RPMI8226 (cell line): ENCODE data around the gene LYPD4.
"Not testable (repeated sequence)": the region's sequence is repeated elsewhere in the genome, so short reads cannot be mapped to it uniquely, and the experiment has no call there.

Experiments used
- DNase-seq: peaks from one replicate; pipeline ENCODE4 v3.0.0-alpha.2; 2015

The LYPD4 gene, protein sequence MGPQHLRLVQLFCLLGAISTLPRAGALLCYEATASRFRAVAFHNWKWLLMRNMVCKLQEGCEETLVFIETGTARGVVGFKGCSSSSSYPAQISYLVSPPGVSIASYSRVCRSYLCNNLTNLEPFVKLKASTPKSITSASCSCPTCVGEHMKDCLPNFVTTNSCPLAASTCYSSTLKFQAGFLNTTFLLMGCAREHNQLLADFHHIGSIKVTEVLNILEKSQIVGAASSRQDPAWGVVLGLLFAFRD

DNA sequence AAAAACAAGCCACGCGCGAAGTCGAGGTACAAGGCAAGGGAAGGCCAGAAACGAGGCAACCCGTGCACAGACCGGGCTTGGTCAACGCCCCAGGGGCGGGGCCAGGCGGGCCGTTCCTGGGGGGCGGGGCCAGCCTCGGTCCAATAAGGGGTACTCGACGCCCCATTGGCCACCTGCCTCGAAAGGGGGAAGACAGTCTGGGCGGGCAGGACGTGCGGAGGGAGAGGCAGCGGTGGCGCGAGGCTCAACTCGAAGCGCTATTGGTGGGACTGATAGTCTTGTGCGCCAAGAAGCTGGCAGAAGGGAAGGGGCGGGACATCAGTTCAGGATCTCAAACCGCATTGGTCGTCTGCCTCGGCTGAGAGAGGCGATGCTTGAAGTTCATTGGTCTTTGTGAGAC lies at the start of gene LYPD4:
TSS of gene LYPD4 (minus strand) at position 83 of the 400 bp plus-strand sequence. CDS start 5,398 bp downstream, outside the sequence.
- no peak for DNase-seq

DNA sequence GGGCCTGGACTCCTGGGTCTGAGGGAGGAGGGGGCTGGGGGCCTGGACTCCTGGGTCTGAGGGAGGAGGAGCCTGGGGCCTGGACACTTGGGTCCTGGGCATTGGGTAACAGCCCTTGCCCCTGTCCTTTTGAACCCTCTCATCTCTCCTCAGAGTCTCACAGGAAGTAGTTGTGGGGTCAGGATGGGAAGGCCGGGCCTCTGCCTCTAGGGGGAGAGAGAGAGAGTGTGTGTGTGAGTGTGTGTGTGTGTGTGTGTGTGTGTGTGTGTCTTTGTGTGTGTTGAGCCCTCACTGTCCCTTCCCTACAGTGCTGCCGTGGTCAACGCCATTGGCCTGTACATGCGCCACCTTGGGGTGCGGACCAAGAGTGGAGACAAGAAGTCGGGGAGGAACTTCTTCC lies 49.4 kb upstream of the LYPD4 start:
- DNase-seq, result no peak

- DNase-seq, result no peak
These were observed 47.9 kb upstream of the LYPD4 start for GRCh38 chr19:41892173-41892902.

DNA sequence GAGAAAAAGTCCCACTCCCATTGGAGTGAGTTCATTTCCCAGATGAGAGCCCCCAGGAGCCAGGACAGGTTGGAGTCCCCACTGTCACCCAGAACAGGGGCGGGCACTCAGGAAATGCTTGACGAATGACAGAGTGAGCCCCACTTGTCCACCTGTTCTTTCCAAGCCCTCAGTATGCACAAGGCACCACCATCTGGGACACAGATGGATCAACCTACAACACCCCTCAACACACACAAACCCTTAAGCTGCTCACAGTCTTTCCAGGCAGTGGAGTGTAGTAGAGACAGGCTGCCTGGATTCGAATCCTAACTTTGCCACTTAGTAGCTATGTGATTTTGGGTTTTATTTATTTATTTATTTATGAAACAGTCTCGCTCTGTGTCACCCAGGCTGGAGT lies 46.5 kb upstream of the LYPD4 start:
- no peak for DNase-seq

- no peak for DNase-seq
These were observed 45.4 kb upstream of the LYPD4 start for GRCh38 chr19:41889896-41890295.

GRCh38 chr19:41888926-41889325 lies 44.4 kb upstream of the LYPD4 start:
- no peak for DNase-seq

GRCh38 chr19:41887711-41888382 lies 43.4 kb upstream of the LYPD4 start:
- no peak for DNase-seq

GRCh38 chr19:41886761-41887710 lies 42.6 kb upstream of the LYPD4 start:
- DNase-seq, result no peak

- DNase-seq, result peak; percentile 93
These were observed 39.6 kb upstream of the LYPD4 start for GRCh38 chr19:41883821-41884733.

DNA sequence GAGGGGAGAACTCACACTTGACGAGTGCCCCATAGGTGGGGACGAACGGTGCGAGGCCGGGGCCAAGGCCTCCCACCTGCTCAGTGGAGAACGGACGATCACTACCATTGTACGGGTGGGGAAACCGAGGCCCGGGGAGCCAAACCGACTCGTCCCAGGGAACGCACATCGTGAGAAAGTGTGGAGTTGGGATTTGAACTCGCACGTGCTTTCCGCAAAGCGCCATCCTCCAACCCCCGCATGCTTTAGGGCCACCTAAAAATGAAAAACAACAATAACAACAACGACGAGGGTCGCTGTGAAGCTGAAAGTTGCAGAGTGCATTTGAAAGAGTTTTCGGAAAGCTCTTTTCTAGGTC lies 39.0 kb upstream of the LYPD4 start:
- no peak for DNase-seq

GRCh38 chr19:41882568-41883462 lies 38.3 kb upstream of the LYPD4 start, which contains the start of gene ARHGEF1:
Gene ARHGEF1 (plus strand): TSS chr19:41883184. CDS start chr19:41888083, 4,899 bp downstream.
- DNase-seq, result peak; percentile 43

GRCh38 chr19:41880329-41880708 lies 35.8 kb upstream of the LYPD4 start:
- DNase-seq, result no peak

DNA sequence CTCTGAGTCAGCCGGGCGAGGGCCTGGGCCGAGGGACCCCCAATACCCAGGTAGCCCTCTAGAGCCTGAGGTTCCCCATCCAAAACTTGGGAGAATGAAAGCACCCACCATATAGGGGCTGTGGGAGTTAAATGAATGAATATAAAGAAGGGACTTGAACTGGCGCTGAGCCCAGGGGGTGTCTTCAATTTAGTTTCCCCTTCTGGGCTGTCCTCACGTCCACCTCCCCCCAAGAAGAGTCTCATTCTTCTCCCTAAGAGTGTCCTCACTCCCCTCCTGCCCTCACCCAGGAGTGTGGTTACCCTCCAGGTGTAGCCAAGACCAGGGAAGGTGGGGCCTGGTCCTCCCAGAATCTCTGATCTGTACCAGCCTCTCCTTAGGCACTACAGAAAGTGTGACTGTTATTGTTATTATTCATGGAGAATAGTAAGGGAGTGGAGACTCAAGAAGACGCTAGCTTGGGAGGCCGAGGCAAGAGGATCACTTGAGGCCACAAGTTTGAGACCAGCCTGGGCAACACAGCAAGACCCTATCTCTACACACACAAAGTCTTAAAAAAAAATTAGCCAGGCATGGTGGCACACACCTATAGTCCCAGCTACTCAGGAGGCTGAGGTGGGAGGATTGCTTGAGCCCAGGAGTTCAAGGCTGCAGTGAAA lies 35.3 kb upstream of the LYPD4 start:
- no peak for DNase-seq

- DNase-seq, result no peak
These were observed 34.6 kb upstream of the LYPD4 start for GRCh38 chr19:41879080-41879479.

GRCh38 chr19:41877916-41878905 lies 33.7 kb upstream of the LYPD4 start:
- no peak for DNase-seq

DNA sequence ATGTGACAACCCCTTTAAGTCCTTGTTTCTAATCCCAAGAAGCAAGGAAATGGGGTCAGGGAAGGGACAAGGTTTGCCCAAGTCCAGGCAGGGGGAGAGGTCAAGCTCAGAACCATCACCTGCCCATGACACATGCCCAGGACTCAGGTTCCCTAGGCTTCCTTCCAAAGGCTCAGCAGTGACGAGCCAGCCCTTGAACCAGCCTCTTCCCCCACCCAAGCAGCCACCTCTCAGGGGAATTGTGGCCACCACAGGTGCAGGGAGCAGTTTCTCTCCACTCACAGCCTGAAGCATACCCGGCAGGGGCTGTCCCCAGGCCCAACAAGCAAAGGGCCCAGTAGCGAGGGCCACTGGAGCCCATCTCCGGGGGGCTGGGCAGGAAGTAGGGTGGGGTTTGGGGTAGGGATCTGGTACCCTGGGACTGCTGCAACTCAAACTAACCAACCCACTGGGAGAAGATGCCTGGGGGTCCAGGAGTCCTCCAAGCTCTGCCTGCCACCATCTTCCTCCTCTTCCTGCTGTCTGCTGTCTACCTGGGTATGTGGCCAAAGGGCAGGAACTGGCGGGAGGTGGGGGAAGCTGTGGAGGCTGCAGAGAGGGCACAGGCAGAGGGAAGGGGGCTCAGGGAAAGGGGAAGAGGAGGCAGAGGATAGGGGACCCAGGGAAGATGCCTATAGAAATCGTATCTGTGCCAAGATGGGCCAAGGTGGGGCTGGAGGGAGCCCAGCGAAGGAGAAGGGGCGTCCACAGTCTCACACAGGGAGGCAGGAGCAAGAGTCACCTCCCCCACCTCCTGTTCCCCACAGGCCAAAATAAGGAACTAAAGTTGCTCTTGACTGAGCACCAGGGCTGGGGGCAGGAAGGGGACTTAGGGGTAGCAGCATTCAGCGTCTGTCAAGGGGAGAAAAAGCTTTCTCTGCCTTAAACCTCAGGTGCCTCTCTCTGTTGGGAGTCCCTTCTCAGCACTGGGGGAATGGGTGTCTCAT lies 32.7 kb upstream of the LYPD4 start, which contains the start of gene CD79A:
TSS of gene CD79A (plus strand) at position 433 of the 986 bp plus-strand sequence. CDS start at position 459, 26 bp downstream.
- DNase-seq, result no peak

- DNase-seq, result not testable (repeated sequence)
These were observed 31.5 kb upstream of the LYPD4 start for GRCh38 chr19:41875973-41876372.
